IPS DF 19.7 (cell line): ENCODE results near the gene BIN2.
"Not testable (repeated sequence)": the region's sequence is repeated elsewhere in the genome, so short reads cannot be mapped to it uniquely, and the experiment has no call there.

Experiments
- DNase-seq: peaks from one replicate; pipeline ENCODE4 v3.0.0-alpha.2; 2013; ENCODE audit warnings: low read depth, low spot score

BIN2 gene

GRCh38 chr12:51345681-51346080 lies 21.7 kb upstream of the BIN2 start:
- no peak for DNase-seq

- no peak for DNase-seq
These were observed 19.2 kb upstream of the BIN2 start for GRCh38 chr12:51343201-51343600.

GRCh38 chr12:51342416-51342815 lies 18.4 kb upstream of the BIN2 start:
- DNase-seq: no peak

- DNase-seq: no peak
These were observed 17.5 kb upstream of the BIN2 start for GRCh38 chr12:51341251-51342007.

- no peak for DNase-seq
These were observed 15.8 kb upstream of the BIN2 start for GRCh38 chr12:51339750-51340149.

- DNase-seq: not testable (repeated sequence)
These were observed 13.4 kb upstream of the BIN2 start for GRCh38 chr12:51337336-51337735.

GRCh38 chr12:51335931-51336330 lies 12.0 kb upstream of the BIN2 start:
- DNase-seq: no peak

GRCh38 chr12:51334764-51335163 lies 10.8 kb upstream of the BIN2 start:
- DNase-seq: no peak

GRCh38 chr12:51333536-51333935 lies 9.6 kb upstream of the BIN2 start:
- DNase-seq: no peak

GRCh38 chr12:51330186-51330585 lies 6.2 kb upstream of the BIN2 start:
- no peak for DNase-seq

GRCh38 chr12:51329742-51330141 lies 5.8 kb upstream of the BIN2 start:
- DNase-seq: no peak

GRCh38 chr12:51328587-51328986 lies 4.6 kb upstream of the BIN2 start:
- DNase-seq: no peak

GRCh38 chr12:51326698-51327439 lies 2.9 kb upstream of the BIN2 start:
- no peak for DNase-seq

- DNase-seq: no peak
These were observed 979 bp upstream of the BIN2 start for GRCh38 chr12:51324953-51325352.

- no peak for DNase-seq
These were observed 535 bp downstream of the BIN2 start for GRCh38 chr12:51323317-51323960.

- DNase-seq: no peak
These were observed 1.5 kb downstream of the BIN2 start for GRCh38 chr12:51322452-51322851.

- DNase-seq: no peak
These were observed 2.1 kb downstream of the BIN2 start for GRCh38 chr12:51321882-51322281.

GRCh38 chr12:51320695-51321320 lies 3.2 kb downstream of the BIN2 start:
- DNase-seq: no peak

GRCh38 chr12:51320311-51320694 lies 3.7 kb downstream of the BIN2 start:
- DNase-seq: no peak

GRCh38 chr12:51318846-51319599 lies 5.0 kb downstream of the BIN2 start:
- no peak for DNase-seq

- not testable (repeated sequence) for DNase-seq
These were observed 5.7 kb downstream of the BIN2 start for GRCh38 chr12:51318057-51318806.
